NCI-H748 (cell line): Measurements from ENCODE around the gene TRPM2.
A peak's percentile ranks its signal among the peaks of the same experiment; 100 is the strongest.
"Not testable (repeated sequence)": the region's sequence is repeated elsewhere in the genome, so short reads cannot be mapped to it uniquely, and the experiment has no call there.

Experiments used
- DNase-seq: peaks from one replicate; lab custom pipeline; 2025; ENCODE audit not compliant: unreplicated experiment; lab: John Stamatoyannopoulos, UW

Gene TRPM2

GRCh38 chr21:44351535-44352252 is 1.7 kb upstream of the TRPM2 start:
- no peak for DNase-seq

- no peak for DNase-seq
Observed at GRCh38 chr21:44352253-44352860, 1.1 kb upstream of the TRPM2 start.

- DNase-seq: no peak
Observed at GRCh38 chr21:44354001-44354405, 582 bp downstream of the TRPM2 start.

GRCh38 chr21:44354775-44355771 is 1.7 kb downstream of the TRPM2 start:
- no peak for DNase-seq

GRCh38 chr21:44356160-44356559 is 2.7 kb downstream of the TRPM2 start:
- DNase-seq: no peak

GRCh38 chr21:44356636-44357035 is 3.2 kb downstream of the TRPM2 start:
- no peak for DNase-seq

- no peak for DNase-seq
Observed at GRCh38 chr21:44357064-44357837, 3.8 kb downstream of the TRPM2 start.

- no peak for DNase-seq
Observed at GRCh38 chr21:44359396-44359795, 6.0 kb downstream of the TRPM2 start.

- DNase-seq: no peak
Observed at GRCh38 chr21:44360159-44360558, 6.7 kb downstream of the TRPM2 start.

- DNase-seq: not testable (repeated sequence)
Observed at GRCh38 chr21:44361903-44362302, 8.5 kb downstream of the TRPM2 start.

GRCh38 chr21:44363278-44363677 is 9.9 kb downstream of the TRPM2 start:
- no peak for DNase-seq

- no peak for DNase-seq
Observed at GRCh38 chr21:44364151-44365053, 11.0 kb downstream of the TRPM2 start.

- DNase-seq: no peak
Observed at GRCh38 chr21:44365251-44365966, 12.0 kb downstream of the TRPM2 start.

- DNase-seq: no peak
Observed at GRCh38 chr21:44365967-44366585, 12.7 kb downstream of the TRPM2 start.

- DNase-seq: no peak
Observed at GRCh38 chr21:44366586-44367211, 13.3 kb downstream of the TRPM2 start.

- DNase-seq: peak; percentile 40
Observed at GRCh38 chr21:44368711-44369446, 15.5 kb downstream of the TRPM2 start.

GRCh38 chr21:44370027-44370735 is 16.8 kb downstream of the TRPM2 start:
- DNase-seq: peak; percentile 63
